GM21360 (cell line): ENCODE results near the gene MRPL30.
"Not testable (repeated sequence)": the region's sequence is repeated elsewhere in the genome, so short reads cannot be mapped to it uniquely, and the experiment has no call there.

Experiments used
- ATAC-seq: cut with Tn5 transposase; IDR thresholded peaks from one replicate; pipeline ENCODE4 v1.9.1; 2021; ENCODE audit warnings: mild to moderate bottlenecking, moderate library complexity; ENCODE audit not compliant: unreplicated experiment

The MRPL30 gene

GRCh38 chr2:99180755-99181623 is at the start of gene MRPL30, which contains the start of gene MITD1:
Gene MRPL30, plus strand, starts transcription at chr2:99181184. Its CDS starts 5,020 bp downstream, at chr2:99186204.
Gene MITD1, minus strand, starts transcription at chr2:99181058. Its CDS starts 77 bp downstream, at chr2:99180981.
- peak; percentile 87 for ATAC-seq

- ATAC-seq: not testable (repeated sequence)
Measured at GRCh38 chr2:99135044-99135556, 45.9 kb upstream of the MRPL30 start.

GRCh38 chr2:99139003-99139402 is 42.0 kb upstream of the MRPL30 start:
- no peak for ATAC-seq

GRCh38 chr2:99140056-99140859 is 40.7 kb upstream of the MRPL30 start:
- no peak for ATAC-seq

GRCh38 chr2:99140860-99141109 is 40.2 kb upstream of the MRPL30 start:
- no peak for ATAC-seq

- peak; percentile 86 for ATAC-seq
Measured at GRCh38 chr2:99141110-99142108, 39.6 kb upstream of the MRPL30 start, which contains the start of gene C2orf15. Gene C2orf15, plus strand, starts transcription at chr2:99141707. Its CDS starts 8,852 bp downstream, at chr2:99150559.

GRCh38 chr2:99150706-99151105 is 30.3 kb upstream of the MRPL30 start:
- no peak for ATAC-seq

GRCh38 chr2:99152199-99152895 is 28.6 kb upstream of the MRPL30 start:
- no peak for ATAC-seq

- ATAC-seq: no peak
Measured at GRCh38 chr2:99153921-99154604, 26.9 kb upstream of the MRPL30 start.

GRCh38 chr2:99154643-99155536 is 26.1 kb upstream of the MRPL30 start, which contains the start of the genes LIPT1 and TSGA10:
Gene LIPT1, plus strand, starts transcription at chr2:99154967. Its CDS starts 6,991 bp downstream, at chr2:99161958.
Gene TSGA10, minus strand, starts transcription at chr2:99154942. Its CDS starts 45,503 bp downstream, at chr2:99109439.
- ATAC-seq: peak; percentile 93

- ATAC-seq: no peak
Measured at GRCh38 chr2:99156891-99157290, 24.1 kb upstream of the MRPL30 start.

- ATAC-seq: no peak
Measured at GRCh38 chr2:99158599-99158998, 22.4 kb upstream of the MRPL30 start.

GRCh38 chr2:99159594-99159993 is 21.4 kb upstream of the MRPL30 start:
- ATAC-seq: no peak

GRCh38 chr2:99166218-99166617 is 14.8 kb upstream of the MRPL30 start:
- ATAC-seq: no peak

- ATAC-seq: no peak
Measured at GRCh38 chr2:99169534-99169933, 11.4 kb upstream of the MRPL30 start.

- no peak for ATAC-seq
Measured at GRCh38 chr2:99171377-99172140, 9.4 kb upstream of the MRPL30 start.

- ATAC-seq: no peak
Measured at GRCh38 chr2:99181624-99182000, 628 bp downstream of the MRPL30 start.
